ENCODE measurements around the gene KNSTRN. TPM values are rescaled to one million over a fixed set of nuclear protein-coding genes. Genes with fewer than 3 reads are reported as not detected.

KNSTRN gene, protein sequence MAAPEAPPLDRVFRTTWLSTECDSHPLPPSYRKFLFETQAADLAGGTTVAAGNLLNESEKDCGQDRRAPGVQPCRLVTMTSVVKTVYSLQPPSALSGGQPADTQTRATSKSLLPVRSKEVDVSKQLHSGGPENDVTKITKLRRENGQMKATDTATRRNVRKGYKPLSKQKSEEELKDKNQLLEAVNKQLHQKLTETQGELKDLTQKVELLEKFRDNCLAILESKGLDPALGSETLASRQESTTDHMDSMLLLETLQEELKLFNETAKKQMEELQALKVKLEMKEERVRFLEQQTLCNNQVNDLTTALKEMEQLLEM
- total RNA-seq, result 8.7 TPM

DNA sequence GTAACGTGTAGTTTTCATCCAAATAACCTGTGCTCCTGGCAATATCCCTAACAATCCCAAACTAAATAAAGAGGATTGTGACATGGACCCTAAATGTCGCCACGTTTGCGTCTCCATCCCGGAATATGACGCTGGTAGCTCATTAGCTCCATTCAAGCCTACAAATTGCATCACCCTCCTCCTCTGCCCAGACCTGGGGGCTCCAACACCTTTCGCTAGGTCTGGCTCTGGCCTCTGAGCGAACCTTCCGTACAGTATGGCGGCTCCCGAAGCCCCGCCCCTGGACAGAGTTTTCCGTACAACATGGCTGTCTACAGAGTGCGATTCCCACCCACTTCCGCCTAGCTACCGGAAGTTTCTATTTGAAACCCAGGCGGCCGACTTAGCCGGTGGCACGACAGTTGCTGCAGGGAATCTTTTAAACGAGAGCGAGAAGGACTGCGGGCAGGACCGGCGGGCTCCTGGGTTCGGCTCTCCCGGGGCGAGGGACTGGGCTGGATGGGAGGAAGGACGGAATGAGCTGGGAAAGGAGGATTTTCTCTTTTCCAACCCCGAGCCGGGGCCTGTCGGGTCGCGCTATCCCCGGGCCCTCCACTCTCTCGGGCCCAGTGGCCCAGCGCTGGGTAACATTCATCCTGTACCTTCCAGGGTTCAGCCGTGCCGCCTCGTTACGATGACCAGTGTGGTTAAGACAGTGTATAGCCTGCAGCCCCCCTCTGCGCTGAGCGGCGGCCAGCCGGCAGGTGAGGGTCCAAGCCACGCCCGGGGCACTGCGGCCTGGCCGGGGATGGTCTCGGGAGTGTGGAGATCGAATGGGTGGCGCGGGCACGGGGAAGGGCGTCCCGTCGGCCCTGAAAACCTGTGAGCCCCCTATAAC is at the start of gene KNSTRN:
TSS of gene KNSTRN (plus strand) at position 142 of the 877 bp plus-strand sequence. CDS start at position 257, 115 bp downstream.
- DNase-seq (ENCODE audit: low spot score), result peak; percentile 93

DNA sequence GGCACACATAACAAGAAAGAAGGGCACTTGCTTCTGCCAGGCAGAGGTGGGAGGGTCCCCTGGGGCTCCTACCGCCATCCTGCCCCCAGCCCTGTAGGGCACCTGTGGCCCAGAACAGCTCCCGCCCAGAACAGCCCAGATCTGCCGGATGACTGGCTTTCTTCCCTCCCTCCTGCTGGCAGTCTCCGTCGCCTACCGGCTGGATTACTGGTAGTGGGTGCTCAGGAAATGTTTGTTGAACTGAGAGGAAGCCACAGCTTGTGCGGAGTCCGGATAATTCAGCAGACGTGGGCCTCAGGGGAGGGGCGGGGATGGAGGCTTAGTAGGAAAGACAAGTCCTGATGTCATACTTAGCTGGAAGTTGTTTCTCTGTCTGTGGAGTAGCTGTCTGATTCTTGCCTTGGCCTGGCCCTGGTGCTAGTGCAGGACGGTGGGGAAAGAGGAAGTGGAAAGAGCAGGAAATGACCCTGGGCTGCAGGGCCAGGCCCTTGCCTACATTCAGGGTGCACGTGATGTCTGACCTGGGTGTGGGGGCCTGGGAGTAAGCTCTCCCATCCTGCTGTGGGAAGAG is 48.5 kb upstream of the KNSTRN start:
- peak; percentile 66 for DNase-seq (ENCODE audit: low spot score)

DNA sequence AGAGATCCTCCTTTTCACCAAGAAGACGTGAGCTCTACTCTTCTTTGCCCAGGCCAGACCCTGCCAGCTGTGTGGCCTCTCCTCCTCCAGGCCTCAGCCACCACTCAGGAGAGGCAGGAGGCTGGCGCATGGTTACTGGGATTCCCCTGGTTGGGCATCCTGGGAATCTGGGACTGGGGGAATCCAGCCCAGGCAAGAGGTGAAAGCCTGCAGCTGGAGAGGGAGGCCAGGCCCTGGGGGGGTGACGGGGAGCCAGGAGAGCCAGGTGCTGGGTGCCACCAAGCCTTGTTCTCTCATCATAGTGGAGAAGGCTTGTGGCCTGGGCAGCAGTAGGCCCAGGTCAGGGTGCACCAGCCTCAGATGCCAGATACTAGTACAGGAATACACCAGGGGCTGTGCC is 48.0 kb upstream of the KNSTRN start:
- no peak for DNase-seq (ENCODE audit: low spot score)

DNA sequence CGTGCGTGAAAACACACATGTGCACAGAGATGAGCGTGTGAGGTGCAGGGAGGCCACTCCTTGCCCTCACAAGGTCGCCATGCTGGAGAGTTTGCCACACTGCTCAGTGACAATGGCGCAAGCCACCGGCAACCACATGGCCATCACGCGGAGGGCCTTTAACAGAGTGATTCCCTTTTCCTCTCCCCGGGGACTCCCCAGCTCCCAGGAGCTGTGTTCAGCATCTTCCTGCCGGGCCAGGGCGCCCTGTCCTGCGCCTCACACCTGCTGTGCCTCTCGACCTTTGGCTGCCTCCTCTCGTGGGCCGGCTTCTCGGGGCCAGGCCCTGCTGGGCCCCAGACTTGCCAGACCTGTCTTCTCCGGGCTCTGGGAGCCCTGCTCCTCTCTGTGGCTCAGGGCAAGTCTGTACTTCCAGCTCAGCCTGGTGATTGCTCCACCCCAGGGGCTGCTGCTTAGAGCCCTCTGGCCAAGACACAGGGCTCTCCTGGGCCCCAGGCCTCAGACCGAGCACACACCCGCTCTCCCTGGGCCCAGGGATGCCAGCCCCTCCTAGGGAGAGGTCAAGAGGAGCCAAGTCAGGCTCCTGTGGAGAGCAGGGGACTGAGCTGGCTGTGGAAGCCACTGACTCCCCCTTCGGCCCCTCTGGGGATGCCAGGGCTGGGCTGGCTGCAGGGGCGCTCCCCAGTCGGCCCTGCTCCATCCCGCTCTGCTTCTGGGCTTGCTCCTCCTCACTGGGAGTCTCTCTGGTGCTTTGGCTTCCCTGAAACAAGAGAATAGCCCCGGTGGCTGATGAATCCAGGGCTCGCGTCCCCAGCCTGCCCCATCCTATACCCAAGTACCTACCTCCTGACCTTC is 47.4 kb upstream of the KNSTRN start:
- DNase-seq (ENCODE audit: low spot score), result no peak

GRCh38 chr15:40335938-40336743 is 46.4 kb upstream of the KNSTRN start:
- no peak for DNase-seq (ENCODE audit: low spot score)

DNA sequence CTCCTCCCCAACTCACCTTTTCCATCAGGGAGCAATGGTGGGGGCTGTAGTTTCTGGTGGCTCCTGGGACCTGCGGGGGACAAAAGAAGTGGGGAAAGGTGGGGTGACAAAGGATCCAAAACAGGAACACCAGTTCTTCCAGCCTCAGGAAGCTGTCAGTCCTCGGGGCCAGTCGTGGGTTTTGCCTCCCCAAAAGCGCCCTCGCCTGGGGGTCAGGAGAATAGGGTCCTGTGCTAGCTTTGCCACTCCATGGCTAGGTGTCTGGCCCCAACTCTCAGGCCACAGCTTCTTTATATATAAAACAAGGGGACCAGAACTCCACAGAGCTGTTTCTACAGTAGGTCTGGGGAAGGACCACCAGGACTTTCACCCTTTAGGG is 45.8 kb upstream of the KNSTRN start:
- DNase-seq (ENCODE audit: low spot score), result no peak

- DNase-seq (ENCODE audit: low spot score), result no peak
These were observed 44.9 kb upstream of the KNSTRN start for GRCh38 chr15:40337597-40337996.

- DNase-seq (ENCODE audit: low spot score), result no peak
These were observed 44.4 kb upstream of the KNSTRN start for GRCh38 chr15:40338041-40338657.

DNA sequence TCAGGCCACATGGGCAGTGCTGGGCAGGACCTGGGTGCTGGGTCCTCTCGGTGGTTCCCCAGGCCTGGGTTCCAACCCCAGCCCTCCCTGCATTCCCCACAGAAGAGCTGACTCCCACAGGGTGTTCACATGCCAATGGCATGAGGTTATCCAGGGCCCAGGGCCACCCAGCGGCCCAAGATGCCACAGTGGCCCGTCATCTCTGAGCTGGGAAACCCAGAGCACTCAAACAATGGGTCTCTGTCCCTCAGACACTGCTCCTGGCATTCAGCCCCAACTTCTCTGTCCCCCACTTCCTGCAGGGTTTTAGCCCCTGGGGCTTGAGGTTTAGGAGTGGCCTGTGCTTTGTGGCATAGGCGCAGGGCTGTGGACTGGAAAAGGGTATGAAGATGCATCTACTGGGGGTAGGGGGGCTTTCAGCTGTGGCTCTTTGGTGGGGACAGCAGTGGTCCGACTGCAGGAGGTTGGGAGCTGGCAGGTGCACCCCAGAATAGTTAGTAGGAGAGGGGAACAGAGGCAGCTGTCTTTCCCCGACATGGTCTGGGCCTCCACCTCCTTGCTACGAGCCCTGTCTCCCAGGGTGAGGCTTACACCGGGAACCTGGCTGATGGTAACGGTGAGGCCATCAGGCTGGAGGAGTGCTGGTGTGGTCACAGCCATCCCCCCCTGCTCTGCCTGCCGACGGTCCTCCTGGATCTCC is 43.5 kb upstream of the KNSTRN start:
- DNase-seq (ENCODE audit: low spot score), result no peak

- no peak for DNase-seq (ENCODE audit: low spot score)
These were observed 42.9 kb upstream of the KNSTRN start for GRCh38 chr15:40339621-40339945.

DNA sequence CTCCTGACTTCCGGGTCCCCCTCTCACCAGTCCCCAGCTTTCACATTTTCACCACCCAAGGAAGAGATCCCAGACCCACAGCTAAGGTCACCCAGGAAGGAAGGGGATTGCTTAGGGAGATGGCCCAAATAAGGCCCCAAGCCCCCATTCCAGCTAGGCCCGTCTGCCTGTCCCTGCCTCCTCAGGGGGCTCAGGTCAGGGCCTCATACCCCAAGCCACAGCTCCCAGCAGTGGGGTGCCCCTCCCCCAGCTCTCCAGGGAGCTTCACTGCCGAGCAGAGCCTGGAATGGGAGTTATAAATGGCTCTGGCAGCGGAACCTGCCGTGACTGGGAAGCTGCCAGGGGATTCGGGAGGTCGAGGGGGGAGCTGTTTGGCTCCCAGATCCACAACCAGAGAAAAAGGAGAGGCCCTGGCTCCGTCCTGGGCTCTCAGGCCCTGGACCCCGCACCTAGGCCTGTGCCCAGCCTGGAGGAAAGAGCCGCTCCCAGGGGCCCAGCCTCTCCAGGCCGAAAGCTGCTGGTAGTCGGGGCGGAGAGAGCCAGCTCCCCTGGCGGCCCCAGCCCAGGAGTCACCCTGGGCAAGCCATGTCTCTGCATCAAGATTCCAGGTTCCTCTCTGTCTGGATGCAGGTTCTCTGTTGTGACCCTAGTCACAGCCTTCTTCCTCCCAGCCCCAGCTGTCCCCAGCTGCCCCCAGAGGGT is 42.3 kb upstream of the KNSTRN start:
- DNase-seq (ENCODE audit: low spot score), result peak; percentile 85

GRCh38 chr15:40340740-40341400 is 41.7 kb upstream of the KNSTRN start, which contains the start of gene CCDC9B:
CCDC9B (minus strand) TSS chr15:40340939; CDS start chr15:40340819, 120 bp downstream.
- peak; percentile 97 for DNase-seq (ENCODE audit: low spot score)

GRCh38 chr15:40342416-40343320 is 39.9 kb upstream of the KNSTRN start:
- no peak for DNase-seq (ENCODE audit: low spot score)

GRCh38 chr15:40343512-40343911 is 39.0 kb upstream of the KNSTRN start:
- DNase-seq (ENCODE audit: low spot score), result peak; percentile 80

DNA sequence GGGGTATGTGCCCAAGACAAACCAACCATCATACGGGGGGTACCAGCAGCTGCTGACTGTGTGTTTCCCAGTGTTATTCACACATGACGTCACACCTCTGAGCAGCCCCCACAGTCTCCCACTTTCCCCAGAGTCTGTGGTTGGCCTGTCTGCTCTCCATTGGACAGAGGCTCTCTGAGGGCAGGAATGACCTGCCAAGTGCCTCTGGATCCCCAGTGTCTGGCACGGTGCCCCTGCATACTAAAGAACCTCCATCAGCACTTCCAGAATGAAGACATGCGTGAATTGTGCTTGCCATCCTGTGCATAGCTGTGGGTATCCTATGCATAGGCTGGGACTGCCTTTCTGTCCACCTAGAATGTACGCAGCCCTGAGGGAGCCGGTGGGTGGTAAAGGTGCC is 38.3 kb upstream of the KNSTRN start:
- DNase-seq (ENCODE audit: low spot score), result no peak

GRCh38 chr15:40344631-40345120 is 37.8 kb upstream of the KNSTRN start:
- DNase-seq (ENCODE audit: low spot score), result no peak

DNA sequence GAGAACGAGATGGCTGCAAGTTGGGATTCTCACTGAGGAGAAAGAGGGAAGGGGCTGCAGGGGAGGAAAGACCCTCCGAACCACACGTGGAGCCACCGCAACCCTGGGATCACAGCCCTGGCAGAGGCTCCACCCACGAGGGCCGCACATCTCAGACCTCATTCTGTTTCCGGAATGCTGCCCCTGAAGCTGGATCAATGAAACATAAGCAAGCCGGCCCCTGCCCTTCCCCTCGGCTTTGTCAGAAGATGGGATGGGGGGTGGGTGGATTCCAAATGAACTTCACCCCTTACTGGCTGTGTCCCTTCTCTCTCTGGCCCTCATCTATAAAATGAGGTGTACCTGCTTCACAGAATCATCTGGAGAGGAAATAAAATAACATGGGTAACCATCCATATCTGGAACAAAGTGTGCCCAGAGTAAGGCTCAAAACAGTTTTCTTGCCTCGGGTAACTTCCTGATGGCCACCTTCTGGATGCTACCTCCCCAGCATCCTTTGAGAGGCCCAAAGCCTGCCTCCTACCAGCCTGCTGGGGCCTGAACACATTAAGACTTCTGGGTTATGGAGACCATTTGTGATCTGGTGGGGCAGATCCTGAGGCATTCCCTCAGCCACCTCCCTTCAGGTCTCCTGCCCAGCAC is 37.2 kb upstream of the KNSTRN start:
- DNase-seq (ENCODE audit: low spot score), result no peak

Measured in ureter (tissue), 1 donor.